Measurements from ENCODE around the gene MAPK8IP2. TPM values are rescaled to one million over a fixed set of nuclear protein-coding genes. Genes with fewer than 3 reads are reported as not detected.

Gene MAPK8IP2
- total and polyA plus RNA-seq, 10 donors: 0.22 to 2.7 (median 0.73) TPM

- TF ChIP-seq CTCF (IDR thresholded peaks at IDR 0.05 in 8 of 11, conservative IDR thresholded peaks at IDR 0.05 in 3 of 11): no peak
- TF ChIP-seq POLR2A (IDR thresholded peaks at IDR 0.05): no peak
- no peak for TF ChIP-seq POLR2AphosphoS5 (IDR thresholded peaks at IDR 0.05)
- no peak overlapping the region for H3K4me3 ChIP-seq
- H3K36me3 ChIP-seq: peaks cover 0 to 28% (median 15%) of the 10 kb centered on the region in 6 donors
- peak; percentile 78 for DNase-seq
- H3K27me3 ChIP-seq (replicated peaks in 1 of 7): no peaks in the 10 kb centered on the region
- H3K9me3 ChIP-seq: no peaks in the 10 kb centered on the region
- H3K27ac ChIP-seq: no peak overlapping the region
- WGBS, 5 donors: 85 to 92% (median 88%) methylated on average over 8 to 14 of the region's 14 CpGs
- peaks cover 30 to 76% (median 55%) of the 10 kb centered on the region in 6 donors for H3K4me1 ChIP-seq
- intact Hi-C loops (cut with DNase I; ENCODE audit: low total_unique reads): no loop called here
Observed at GRCh38 chr22:50625131-50625567, 24.6 kb downstream of the MAPK8IP2 start.

- no peaks in the 10 kb centered on the region for H3K27me3 ChIP-seq (replicated peaks in 1 of 7)
- peak overlapping the region in 1 of 8 donors; percentile 92 for H3K27ac ChIP-seq
- intact Hi-C loops (cut with DNase I; ENCODE audit: low total_unique reads): no loop called here
- TF ChIP-seq CTCF (IDR thresholded peaks at IDR 0.05 in 8 of 11, conservative IDR thresholded peaks at IDR 0.05 in 3 of 11): peak in 5 of 11 experiments; percentile 14 to 32 (median 29)
- TF ChIP-seq POLR2AphosphoS5 (IDR thresholded peaks at IDR 0.05): peak in 2 of 3 donors; percentile 32 to 38
- TF ChIP-seq POLR2A (IDR thresholded peaks at IDR 0.05): no peak
- WGBS, 5 donors: 71 to 90% (median 85%) methylated on average over 24 to 27 of the region's 27 CpGs
- peak; percentile 80 for DNase-seq
- H3K9me3 ChIP-seq: no peaks in the 10 kb centered on the region
- peaks cover 0 to 28% (median 15%) of the 10 kb centered on the region in 6 donors for H3K36me3 ChIP-seq
- no peak overlapping the region for H3K4me3 ChIP-seq
- H3K4me1 ChIP-seq: peaks cover 24 to 74% (median 52%) of the 10 kb centered on the region in 6 donors
Observed at GRCh38 chr22:50625568-50626313, 25.1 kb downstream of the MAPK8IP2 start.

- intact Hi-C loops (cut with DNase I; ENCODE audit: low total_unique reads): no loop called here
- Histone ChIP-seq H3K27ac (peak overlapping the region in 2 of 8 donors; percentile 92), H3K4me1 (peaks cover 17 to 68% (median 45%) of the 10 kb centered on the region in 6 donors), H3K9me3 (no peaks in the 10 kb centered on the region), H3K27me3 (replicated peaks in 1 of 7) (no peaks in the 10 kb centered on the region), H3K36me3 (peaks cover 0 to 28% (median 15%) of the 10 kb centered on the region in 6 donors), H3K4me3 (peak overlapping the region in 1 of 8 donors; percentile 90)
- TF ChIP-seq POLR2A (IDR thresholded peaks at IDR 0.05): no peak
- no peak for TF ChIP-seq POLR2AphosphoS5 (IDR thresholded peaks at IDR 0.05)
- no peak for TF ChIP-seq CTCF (IDR thresholded peaks at IDR 0.05 in 8 of 11, conservative IDR thresholded peaks at IDR 0.05 in 3 of 11)
- peak; percentile 75 for DNase-seq
- 78 to 93% (median 85%) methylated on average over 8 to 12 of the region's 12 CpGs for WGBS, 5 donors
Observed at GRCh38 chr22:50626314-50626849, 25.8 kb downstream of the MAPK8IP2 start.

All from spleen (tissue), 11 donors.